GM19238 (cell line): ENCODE results near the gene FAM200C.

Experiments used
- DNase-seq: peaks from one replicate; pipeline ENCODE4 v3.0.0; 2011; ENCODE audit warnings: low spot score; ENCODE audit not compliant: insufficient read length

FAM200C gene

DNA sequence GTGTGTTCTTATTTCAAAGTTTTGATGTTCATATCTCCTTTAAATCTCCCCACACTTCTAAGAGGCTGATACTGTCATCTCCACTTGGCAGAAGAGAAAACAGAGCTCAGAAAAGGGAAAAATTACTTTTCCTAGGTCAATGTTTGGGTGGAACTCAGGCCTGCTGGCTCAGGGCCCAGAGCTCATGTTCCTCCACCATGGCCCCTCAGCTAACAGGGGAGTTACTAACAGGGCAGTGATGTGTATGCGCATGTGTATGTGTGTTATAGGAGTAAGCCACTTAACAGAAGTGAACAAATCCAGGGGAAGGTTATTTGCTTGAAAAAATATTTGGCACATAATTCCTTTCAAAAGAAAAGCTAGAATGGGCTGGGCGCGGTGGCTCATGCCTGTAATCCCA, 32.0 kb downstream of the FAM200C start:
- DNase-seq, result no peak

DNA sequence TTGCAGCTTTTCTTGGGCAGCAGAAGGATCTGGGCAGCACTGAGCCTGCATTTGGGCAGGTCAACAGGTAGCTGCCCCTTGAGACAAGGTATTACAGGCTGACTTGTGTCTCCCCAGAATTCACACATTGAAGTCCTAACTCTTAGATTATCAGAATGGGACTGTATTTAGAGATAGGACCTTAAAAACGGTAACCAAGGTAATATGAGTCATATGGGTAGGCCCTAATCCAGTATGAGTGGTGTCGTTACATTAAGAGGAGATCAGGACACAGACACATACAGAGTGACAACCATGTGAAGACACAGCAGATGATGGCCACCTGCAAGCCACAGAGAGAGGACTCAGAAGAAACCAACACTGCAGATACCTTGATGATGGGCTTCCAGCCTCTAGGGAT, 32.6 kb downstream of the FAM200C start:
- no peak for DNase-seq

DNA sequence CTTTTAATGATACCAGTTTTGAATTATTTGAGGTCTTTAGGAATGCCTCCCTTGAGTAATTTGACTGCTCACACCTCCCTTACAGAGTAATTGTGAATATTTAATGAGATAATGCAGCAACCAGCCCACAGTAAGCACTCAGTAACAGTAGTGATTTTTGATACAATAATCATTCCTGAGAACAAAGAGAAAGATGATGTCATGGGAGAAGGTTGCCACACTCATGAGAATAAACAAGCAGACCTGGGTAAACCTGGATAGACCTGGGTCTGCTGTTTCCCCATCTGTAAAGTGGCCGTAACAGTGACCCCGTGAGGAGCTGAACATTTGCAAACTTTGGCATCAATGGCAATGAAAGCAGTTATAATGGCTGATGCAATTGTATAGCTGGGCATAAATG, 33.6 kb downstream of the FAM200C start:
- no peak for DNase-seq

DNA sequence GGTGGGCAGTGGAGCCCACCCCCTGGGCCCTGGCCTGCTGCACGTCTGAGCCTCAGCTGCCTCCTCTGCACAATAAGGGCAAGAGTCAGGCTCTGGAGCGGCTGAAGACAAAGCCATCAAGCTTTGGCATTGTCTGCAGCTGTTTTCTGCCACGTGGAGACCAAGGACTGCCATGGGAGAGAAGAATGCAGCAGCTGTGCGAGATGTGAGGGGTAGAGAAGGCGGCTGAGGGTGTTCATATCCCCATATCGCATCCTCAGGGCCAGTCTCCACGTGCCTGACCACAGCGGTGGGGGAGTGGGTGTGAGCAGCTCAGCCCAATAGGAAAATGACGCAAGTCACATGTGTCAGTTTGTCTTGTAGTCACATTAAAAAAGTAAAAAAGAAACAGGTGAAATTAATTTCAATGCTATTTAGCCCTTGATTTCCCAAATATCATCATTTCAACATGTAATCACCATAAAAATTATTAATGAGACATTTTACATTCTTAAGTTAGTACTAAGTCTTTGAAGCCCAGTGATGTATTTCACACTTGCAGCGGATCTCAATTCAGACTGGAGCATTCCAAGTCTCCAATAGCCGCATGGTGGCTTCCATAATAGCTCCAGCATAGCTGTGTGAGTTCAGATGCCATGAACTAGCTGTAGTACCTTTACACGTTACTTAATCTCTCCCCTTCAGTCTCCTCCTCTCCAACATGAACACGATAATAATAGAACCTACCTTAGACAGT, 36.0 kb downstream of the FAM200C start:
- no peak for DNase-seq

DNA sequence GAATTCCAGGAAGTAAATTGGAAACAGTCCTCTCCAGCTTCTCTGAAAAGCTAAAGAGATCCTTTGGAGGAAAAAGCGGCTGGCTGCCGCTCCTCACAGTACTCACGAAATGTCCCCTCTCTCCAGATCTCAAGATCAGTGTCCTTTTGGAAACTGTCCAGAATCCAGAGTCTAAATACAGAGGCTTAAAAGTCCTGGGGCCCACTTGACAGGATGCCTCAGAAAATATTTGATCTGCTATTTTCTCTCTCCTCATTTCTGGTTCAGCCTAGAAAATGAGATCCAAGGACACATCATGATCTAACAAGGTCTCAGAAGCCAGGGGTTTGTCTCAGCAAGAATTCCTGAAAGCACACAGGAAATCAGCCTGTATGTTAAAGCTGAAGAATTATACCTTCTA, 36.6 kb downstream of the FAM200C start:
- no peak for DNase-seq

DNA sequence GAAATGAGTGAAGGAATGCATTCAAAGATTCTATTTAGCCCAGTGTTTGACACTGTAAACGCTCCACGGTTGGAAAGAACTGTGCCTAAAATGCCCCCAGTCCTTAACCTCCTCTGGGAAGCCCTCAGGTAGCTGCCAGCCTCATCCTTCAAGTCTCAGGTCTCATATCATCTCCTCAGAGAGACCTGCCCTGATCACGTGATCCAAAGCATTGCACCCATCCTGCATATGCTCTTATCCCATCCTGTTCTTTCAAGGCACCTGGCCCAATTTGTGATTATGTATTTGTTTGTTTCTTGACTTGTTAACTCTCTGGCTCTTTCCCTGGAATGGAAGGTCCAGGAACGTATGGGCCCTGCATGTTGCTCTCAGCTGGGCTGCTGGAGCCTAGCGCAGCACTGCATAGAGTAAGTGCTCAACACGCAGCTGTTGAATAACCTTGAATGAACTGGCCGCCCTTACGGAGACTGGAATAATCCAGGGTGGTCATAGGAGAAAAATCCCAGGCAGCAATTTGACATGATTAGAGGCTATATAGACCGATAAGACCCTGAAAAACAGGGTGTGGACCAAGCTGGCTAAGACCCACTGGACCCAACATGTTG, 38.1 kb downstream of the FAM200C start:
- no peak for DNase-seq

DNA sequence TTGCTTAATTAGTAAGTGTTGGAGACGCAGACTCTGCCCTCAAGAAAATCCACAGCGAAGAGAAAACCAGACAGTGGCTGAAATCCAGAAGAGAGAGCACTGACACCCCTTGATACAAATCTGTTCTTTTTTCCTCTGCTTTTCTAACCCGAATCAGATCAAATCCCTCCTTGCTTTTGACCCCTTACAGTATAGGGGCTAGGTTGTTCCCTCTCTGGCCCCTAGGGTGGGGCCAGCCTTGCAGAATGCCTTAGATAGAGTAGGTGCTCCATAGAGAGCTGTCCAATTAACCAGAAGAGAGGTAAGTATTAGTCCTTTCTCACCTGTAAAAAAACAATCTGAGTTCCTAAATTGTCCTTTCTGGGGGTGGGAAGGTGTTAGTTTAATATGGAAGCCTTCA, 39.5 kb downstream of the FAM200C start:
- DNase-seq, result no peak

DNA sequence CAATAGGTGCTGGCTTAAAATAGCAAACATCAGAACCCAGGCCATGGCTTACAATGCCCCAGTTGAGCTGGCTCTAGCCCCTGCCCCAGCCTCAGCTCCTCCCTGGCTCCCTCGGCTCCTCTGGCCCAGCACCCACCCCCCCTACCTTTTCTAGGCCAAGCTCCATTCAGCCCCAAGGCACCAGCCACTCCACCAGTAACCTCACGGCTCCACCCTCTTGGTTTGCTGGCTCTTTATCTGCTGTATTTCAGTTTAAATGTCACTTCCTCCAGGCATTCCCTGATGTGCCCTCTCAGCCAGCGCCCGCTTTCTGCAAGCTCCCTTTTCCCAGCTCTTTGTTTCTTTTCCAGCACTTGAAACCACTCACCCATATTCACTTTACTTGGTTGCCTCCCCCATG, 40.0 kb downstream of the FAM200C start:
- no peak for DNase-seq

DNA sequence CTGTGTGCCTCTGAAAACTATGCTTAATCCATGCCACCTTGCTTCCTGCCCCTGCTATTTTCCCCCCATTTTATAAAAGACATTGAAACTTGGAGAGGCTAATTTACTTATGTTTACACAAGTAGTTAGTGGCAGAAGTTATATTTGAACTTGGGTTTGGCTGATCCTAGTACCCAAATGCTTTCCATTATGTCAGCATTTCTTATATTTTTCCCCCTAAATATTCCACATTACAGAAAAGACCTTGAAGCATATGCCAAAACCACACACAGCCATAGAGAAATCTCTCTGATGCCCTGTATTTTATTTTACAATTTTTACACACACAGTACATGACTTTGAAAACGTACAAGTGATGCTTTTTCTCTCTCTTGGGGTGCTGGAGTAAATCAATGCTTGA, 40.6 kb downstream of the FAM200C start:
- DNase-seq, result no peak

DNA sequence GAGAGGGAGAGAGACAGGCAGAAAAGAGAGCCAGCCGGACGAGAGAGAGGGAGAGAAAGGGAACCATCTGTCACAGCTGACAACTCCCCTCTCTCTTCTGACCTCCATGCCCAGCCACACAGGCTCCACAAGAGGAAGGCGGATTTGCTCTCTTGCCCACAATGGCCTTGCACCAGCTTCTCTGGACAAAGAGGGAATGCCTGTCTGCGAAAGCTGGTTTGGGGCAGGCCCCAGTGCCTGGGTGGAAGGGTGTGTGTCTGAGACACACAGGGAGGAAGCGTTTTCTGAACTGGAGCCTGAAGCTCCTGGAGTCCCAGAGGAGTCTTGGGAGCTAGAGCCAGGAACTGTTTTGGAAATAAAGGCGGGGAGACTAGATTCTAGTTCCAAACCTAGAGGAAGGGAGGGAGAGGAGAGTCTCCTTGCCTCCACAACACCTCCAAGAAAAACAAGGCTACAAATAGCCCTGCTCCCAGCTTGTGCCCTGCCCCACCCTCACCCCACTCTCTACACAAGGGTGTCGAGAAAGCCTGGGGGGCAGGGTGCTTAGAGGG, 41.9 kb downstream of the FAM200C start:
- DNase-seq, result no peak

DNA sequence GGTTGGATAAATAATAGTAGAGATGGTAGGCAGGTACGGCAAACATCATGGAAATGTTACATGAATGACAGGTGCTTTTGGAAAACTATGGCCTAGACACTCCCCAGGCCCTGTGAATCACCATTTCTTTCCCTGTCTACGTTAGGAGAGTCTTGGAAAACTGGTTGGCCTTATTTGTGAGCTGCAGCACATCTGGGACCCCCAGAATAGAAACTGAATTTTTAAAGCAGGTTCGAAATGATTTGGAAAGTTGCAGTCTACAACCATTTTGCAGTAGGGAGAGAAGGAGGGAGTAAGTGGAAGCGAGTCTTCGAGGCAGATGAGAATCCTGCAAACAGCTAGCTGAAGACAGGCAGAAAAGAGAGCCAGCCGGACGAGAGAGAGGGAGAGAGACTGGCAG, 42.5 kb downstream of the FAM200C start:
- DNase-seq, result no peak

DNA sequence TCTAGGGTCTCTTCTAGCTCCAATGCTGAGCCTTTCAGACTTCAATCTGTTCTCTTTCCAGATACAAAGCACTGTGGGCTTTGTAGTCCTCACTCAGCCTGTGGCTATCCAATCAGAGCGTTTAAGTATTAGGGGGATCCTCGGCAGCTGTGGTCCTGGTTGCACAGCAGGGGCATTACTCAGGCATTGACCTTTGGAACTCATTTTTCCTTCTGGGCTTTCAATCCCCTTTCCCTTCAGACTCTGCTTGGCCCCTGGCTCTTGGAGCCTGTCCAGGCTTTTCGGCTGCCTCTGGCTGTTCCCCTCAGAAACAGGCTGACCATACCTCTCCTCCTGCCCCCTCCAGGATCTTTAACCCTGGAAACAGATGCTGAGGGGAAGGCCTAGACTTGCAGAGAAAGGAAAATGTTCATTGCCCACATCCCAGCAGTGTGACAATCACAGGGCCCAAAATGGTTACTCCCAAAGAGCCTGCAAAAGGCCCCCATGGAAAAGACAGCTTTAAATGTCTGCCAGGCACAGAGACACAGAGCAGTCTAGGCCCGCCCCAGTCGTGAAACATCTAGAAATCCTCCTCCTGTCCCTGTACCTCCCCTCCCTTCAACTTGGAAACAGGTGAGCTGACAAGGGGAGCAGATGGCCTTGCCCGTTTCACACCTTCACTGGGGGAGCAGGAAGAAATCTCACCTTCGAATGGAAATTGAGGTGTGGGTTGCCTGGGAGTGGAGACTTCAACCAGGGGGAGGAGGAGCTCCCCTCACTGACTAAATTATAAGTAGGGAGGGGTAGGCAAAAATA, 43.1 kb downstream of the FAM200C start:
- DNase-seq, result no peak

DNA sequence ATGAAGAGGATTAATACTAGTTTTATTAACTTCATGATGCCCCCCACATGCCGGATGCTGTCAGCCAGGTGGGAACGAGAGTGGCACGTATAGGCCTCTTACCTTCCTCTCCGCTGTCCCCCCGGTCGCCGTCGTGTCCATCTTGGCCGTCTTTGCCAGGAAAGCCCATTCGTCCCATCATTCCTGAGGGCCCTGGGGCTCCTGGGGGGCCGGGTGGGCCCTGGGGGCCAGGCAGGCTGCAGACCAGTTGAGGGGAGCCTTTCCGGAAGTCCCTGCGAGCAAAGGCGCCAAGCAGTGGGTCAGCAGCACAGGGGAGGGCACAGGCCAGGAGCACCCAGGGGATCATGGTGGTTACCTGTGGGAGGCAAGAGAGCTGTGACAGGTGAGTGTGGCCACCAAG, 45.2 kb downstream of the FAM200C start:
- DNase-seq, result no peak

DNA sequence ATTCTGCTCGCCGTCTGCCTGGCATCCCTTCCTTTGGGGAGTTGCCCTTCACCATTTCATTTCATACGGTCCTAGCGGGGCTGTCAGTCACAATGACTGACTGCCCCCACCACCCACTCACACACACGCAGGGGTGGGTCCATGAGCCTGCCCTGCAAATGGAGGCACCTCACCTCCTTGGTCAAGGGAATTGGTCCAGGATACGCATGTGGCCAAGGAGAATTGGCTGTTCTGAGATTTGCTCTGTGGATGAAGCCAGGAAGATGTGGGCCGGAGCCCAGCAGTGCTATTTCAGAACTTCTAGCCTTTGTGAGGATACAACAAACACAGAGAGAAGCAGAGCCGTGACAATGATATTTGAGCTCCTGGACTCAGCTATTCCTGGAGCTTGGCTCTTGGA, 46.5 kb downstream of the FAM200C start:
- no peak for DNase-seq

DNA sequence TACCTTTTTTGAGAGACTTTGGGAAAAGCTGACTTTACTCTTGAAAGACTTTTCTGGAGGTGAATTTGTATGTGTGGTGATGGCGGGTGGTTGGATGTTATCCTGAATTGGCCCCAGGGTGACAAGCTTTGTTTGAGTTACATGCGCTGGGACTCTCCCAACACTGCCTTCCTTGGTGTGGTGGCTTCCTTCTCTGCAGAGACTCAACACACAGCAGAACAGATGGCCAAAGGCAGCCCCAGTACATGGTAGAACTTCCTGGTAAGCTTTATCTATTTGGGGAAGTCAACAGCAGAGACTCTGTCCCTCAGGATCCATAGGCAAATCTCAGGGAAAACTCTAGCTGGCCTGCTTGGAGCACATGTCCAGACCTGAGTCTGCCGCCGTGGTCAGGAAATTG, 47.5 kb downstream of the FAM200C start:
- DNase-seq, result no peak

DNA sequence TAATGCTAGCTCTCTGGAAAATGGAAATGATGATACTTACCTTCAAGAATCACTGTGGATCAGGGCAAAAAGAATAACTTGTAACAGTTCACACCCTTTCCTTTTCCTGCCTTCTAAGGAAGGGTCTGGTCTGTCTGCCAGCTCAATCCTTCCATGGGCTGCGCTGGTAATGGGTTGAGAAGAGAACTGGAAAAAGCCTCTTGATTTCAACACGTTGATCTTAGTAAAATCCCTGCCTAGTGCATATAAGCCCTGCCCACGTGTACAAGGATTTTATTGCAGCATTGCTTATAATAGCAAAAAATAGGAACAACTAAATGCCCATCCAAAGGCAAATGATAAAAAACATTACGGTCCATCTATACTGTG, 49.9 kb downstream of the FAM200C start:
- DNase-seq, result no peak

DNA sequence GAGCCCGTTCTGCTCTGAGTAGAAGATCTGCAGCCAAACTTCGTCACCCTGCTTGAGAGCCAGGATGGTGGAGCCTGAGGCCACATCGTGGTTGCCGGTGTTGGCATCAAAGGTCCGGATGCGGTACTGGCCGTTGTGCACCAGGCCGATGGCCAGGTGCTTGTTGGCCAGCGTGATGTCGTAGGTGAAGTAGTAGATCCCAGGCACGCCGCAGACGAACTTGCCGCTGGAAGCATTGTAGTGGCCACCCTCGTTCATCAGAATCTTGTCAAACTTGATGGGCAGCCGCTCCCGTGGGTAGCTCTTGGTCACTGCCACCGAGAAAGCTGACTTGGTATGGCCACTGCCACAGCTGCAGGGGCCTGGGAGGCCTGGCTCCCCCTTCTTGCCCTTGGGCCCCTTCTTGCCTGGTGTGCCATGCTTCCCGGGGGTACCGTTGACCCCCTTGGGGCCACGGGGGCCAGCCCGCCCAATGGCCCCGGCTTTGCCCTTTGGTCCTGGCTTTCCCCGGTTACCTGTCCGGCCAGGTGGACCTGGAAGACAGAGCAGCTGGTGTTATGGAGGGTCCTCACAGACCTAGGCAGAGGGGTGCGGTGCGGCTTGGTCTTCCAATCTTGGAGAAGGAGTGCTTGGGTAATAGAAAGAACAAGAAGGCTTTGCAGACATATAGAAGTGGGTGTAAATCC, 50.5 kb downstream of the FAM200C start:
- no peak for DNase-seq

DNA sequence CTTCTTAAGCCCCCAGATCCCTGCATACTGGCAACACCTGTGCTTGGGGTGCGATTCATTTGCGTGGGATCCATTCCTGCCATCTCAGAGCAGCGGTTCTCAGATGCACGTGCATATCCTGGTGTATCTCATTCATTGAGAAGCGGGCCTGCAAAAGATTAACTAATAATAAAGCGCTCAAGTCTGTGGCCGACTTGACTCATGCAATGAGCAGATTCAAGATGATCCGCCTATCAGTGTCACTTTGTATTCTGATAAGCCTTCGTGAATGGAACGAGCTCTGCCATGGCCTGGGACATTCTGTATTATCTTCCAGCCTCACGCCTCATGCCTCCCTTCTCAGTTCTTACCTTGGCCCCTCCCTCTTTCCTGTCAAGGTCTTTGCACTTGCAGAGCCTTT, 51.8 kb downstream of the FAM200C start:
- DNase-seq, result no peak

DNA sequence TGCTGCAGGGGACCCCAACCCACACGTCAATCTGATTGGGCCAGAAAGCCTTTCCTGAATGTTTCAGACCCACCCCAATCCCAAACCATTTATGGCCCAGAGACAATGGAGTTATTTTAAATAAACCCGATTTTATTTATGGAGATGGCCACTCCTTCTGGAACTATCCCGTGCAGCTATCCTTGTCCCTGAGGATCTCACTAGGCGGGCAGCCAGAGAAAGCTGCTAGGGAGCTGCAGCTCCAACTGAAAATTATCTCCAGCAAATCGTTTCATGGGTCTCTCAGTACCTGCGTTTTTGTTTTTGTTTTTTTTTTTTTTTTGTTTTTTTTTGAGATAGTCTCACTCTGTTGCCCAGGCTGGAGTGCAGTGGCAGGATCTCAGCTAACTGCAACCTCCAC, 52.4 kb downstream of the FAM200C start:
- no peak for DNase-seq
